T-helper 17 cell (primary cell): ENCODE data around the gene KIF25. TPM values are rescaled to one million over a fixed set of nuclear protein-coding genes. Genes with fewer than 3 reads are reported as not detected.

ENCODE experiments used
- ATAC-seq: fragments of 150-1000 bp; cut with Tn5 transposase; 2 replicates; pipeline ENCODE4 v1.10.0; 2021; ENCODE audit warnings: mild to moderate bottlenecking, moderate library complexity
- DNase-seq, 3 donors: peaks; one replicate each; pipeline versions ENCODE4 v3.0.0 to v3.0.0-alpha.2; 2020 to 2021
- H3K9me3 ChIP-seq: one replicate; pipeline ENCODE4 v1.7.0; 2013; ENCODE audit warnings: low read length, mild to moderate bottlenecking; ENCODE audit not compliant: control insufficient read depth, poor library complexity, severe bottlenecking
- H3K27ac Mint-ChIP-seq: one replicate; pipeline ENCODE4 v1.8.0; 2022; ENCODE audit warnings: mild to moderate bottlenecking, moderate library complexity, mixed read lengths
- H3K27me3 Mint-ChIP-seq: one replicate; pipeline ENCODE4 v1.8.0; 2022; ENCODE audit warnings: mixed read lengths
- H3K36me3 Mint-ChIP-seq: one replicate; pipeline ENCODE4 v1.8.0; 2022; ENCODE audit warnings: low read depth, mixed read lengths
- H3K4me1 Mint-ChIP-seq: one replicate; pipeline ENCODE4 v1.8.0; 2022; ENCODE audit warnings: mild to moderate bottlenecking, mixed read lengths
- H3K4me3 Mint-ChIP-seq: one replicate; pipeline ENCODE4 v1.8.0; 2022; ENCODE audit warnings: mild to moderate bottlenecking, moderate library complexity, mixed read lengths
- total RNA-seq, 4 donors: library from RNA in 2 of 4; stranded (reverse) in 2 of 4; gene quantifications; one replicate each; pipeline ENCODE4 v1.2.3 and lab custom pipeline; 2022 to 2026

KIF25 gene
- total RNA-seq, 2 donors from 2014 or later, result not detected

GRCh38 chr6:168042426-168043192 lies 45.1 kb downstream of the KIF25 start:
- Mint-ChIP-seq H3K4me3 (no peak overlapping the region), H3K27ac (no peak overlapping the region), H3K27me3 (no peaks in the 10 kb centered on the region), H3K36me3 (no peaks in the 10 kb centered on the region), H3K4me1 (no peaks in the 10 kb centered on the region)
- ATAC-seq, result no peak
- no peak for DNase-seq
- H3K9me3 ChIP-seq, result no peaks in the 10 kb centered on the region

GRCh38 chr6:168043193-168043847 lies 45.8 kb downstream of the KIF25 start:
- H3K9me3 ChIP-seq, result no peaks in the 10 kb centered on the region
- no peaks in the 10 kb centered on the region for H3K4me1 Mint-ChIP-seq
- ATAC-seq, result no peak
- H3K27me3 Mint-ChIP-seq, result no peaks in the 10 kb centered on the region
- no peaks in the 10 kb centered on the region for H3K36me3 Mint-ChIP-seq
- no peak overlapping the region for H3K27ac Mint-ChIP-seq
- no peak overlapping the region for H3K4me3 Mint-ChIP-seq
- DNase-seq, result no peak

DNA sequence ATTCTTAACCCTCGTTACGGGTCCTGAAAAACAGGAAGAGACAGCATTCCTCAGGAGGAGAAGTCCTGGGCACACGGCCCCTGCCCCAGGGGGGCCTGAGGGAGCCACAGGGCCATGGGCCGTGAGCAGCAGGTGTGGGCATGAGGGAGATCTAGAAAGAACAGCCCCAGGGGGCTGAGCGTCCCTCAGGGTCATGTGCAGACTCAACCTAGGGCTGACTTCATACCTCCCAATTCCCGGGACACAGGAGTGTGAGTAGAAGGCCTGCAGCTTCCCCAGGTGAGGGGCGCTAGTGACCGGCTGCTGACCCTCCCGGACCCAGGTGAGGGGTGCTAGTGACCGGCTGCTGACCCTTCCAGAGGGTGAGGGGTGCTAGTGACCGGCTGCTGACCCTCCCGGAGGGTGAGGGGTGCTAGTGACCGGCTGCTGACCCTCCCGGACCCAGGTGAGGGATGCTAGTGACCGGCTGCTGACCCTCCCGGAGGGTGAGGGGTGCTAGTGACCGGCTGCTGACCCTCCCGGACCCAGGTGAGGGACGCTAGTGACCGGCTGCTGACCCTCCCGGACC lies 46.5 kb downstream of the KIF25 start:
- no peak for DNase-seq
- Mint-ChIP-seq H3K4me3 (no peak overlapping the region), H3K36me3 (no peaks in the 10 kb centered on the region), H3K4me1 (no peaks in the 10 kb centered on the region), H3K27ac (no peak overlapping the region), H3K27me3 (no peaks in the 10 kb centered on the region)
- H3K9me3 ChIP-seq, result no peaks in the 10 kb centered on the region
- ATAC-seq, result no peak

- H3K9me3 ChIP-seq, result no peaks in the 10 kb centered on the region
Observed at GRCh38 chr6:168044521-168045130, 47.2 kb downstream of the KIF25 start.

DNA sequence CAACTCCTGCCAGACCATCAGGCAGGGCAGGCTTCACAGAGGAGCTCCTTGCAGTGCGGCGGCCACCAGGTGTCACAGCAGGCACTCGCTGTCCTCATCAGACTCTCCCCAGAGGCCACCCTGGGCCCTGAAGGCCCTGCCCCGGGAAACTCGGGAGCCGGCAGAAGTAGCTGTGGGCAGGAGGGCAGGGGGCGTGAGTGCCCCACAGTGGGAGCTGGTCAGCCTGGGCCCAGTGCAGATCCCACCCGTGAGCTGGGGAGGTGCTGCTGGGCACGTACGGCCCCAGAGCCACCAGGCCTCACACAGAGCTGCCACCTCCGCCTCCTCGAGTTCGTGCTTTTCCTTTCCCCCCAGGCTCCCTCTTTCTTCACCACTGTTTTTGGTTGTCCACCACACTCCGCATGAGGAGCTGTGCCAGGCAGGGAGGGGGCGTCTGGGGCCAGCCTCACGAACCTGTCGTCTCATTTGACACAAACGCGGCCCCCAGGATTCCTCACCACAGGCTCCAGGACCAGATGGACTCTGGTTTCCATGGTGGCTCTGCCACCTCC lies 47.7 kb downstream of the KIF25 start:
- Mint-ChIP-seq H3K36me3 (no peaks in the 10 kb centered on the region), H3K4me3 (no peak overlapping the region), H3K27me3 (no peaks in the 10 kb centered on the region), H3K27ac (no peak overlapping the region), H3K4me1 (no peaks in the 10 kb centered on the region)
- ATAC-seq (no peak), DNase-seq (no peak)
- H3K9me3 ChIP-seq, result no peaks in the 10 kb centered on the region

More at GRCh38 chr6:168044521-168045130, 47.2 kb downstream of the KIF25 start:
- no peak overlapping the region for H3K27ac Mint-ChIP-seq
- no peaks in the 10 kb centered on the region for H3K4me1 Mint-ChIP-seq
- no peaks in the 10 kb centered on the region for H3K27me3 Mint-ChIP-seq
- H3K36me3 Mint-ChIP-seq, result no peaks in the 10 kb centered on the region
- H3K4me3 Mint-ChIP-seq, result no peak overlapping the region
- DNase-seq, result no peak
- no peak for ATAC-seq

DNA sequence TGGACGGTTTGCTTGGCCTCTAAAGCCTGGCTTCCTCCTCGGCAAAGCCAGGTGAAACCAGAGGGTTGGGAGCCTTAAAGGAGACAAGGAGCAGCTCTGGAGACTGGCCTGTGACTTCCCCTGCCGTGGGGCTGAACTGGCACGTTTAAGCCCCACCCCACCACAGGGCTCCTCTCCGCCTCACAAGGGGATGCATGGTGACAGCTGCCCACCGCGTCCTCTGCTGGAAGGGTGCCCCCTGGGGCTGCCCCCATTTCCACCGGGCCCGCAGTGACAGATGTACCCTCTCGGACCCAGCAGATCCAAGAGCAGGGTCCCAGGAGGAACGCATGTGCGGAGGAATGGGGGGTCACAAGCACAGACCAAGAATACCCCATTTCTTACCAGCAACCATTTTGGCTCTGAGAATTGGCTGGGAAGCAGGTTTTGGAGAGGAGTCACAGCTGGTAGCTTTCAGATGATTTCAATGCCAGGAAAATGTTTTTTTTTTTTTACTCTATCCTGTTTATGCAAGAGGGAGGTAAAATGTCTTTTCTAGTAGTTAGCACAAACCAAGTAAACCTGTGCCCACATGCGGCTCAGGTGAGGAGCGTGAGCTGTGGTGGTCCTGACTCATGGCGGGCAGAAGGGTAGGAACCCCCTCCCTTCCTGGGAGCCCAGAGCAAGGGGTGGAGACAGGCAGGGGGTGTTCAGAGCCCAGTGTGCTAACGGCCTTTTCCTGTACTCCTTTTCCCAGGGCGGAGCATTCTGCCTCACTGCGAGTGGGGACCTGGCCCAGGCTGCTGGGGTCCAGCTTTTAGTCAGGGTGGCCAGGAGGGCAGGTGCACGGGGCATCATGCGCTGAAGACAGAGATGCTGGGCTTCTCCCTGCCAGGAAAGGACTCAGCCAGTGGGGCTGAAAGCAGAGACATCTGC lies 48.5 kb downstream of the KIF25 start:
- ATAC-seq, result no peak
- H3K27ac Mint-ChIP-seq, result no peak overlapping the region
- H3K27me3 Mint-ChIP-seq, result no peaks in the 10 kb centered on the region
- no peaks in the 10 kb centered on the region for H3K4me1 Mint-ChIP-seq
- no peaks in the 10 kb centered on the region for H3K36me3 Mint-ChIP-seq
- DNase-seq, result no peak
- H3K4me3 Mint-ChIP-seq, result no peak overlapping the region
- no peaks in the 10 kb centered on the region for H3K9me3 ChIP-seq

DNA sequence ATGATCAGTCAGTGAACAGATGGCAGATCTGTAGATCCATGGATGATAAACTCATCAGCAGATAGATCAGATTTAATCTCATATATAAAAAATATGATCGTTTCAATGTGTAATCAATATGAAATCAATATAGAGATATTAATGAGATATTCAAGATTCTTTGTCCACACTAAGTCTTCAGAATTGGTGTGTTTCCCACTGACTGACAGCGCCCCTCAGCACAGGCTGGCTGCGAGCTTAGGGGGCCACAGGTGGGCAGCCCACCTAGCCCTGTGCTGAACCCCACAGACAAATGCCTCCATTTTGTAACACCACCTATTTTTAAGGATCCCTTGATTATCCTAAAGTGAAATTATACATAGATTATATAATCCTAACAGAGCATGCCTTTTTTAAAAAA lies 49.2 kb downstream of the KIF25 start:
- no peak for DNase-seq
- ATAC-seq, result no peak
- no peaks in the 10 kb centered on the region for H3K27me3 Mint-ChIP-seq
- no peak overlapping the region for H3K27ac Mint-ChIP-seq
- no peaks in the 10 kb centered on the region for H3K9me3 ChIP-seq
- no peaks in the 10 kb centered on the region for H3K36me3 Mint-ChIP-seq
- no peaks in the 10 kb centered on the region for H3K4me1 Mint-ChIP-seq
- no peak overlapping the region for H3K4me3 Mint-ChIP-seq

- no peaks in the 10 kb centered on the region for H3K4me1 Mint-ChIP-seq
- H3K9me3 ChIP-seq, result no peaks in the 10 kb centered on the region
- H3K4me3 Mint-ChIP-seq, result no peak overlapping the region
- H3K27ac Mint-ChIP-seq, result no peak overlapping the region
- ATAC-seq (no peak), DNase-seq (no peak)
- no peaks in the 10 kb centered on the region for H3K36me3 Mint-ChIP-seq
- no peaks in the 10 kb centered on the region for H3K27me3 Mint-ChIP-seq
Observed at GRCh38 chr6:168047841-168048723, 50.6 kb downstream of the KIF25 start.

DNA sequence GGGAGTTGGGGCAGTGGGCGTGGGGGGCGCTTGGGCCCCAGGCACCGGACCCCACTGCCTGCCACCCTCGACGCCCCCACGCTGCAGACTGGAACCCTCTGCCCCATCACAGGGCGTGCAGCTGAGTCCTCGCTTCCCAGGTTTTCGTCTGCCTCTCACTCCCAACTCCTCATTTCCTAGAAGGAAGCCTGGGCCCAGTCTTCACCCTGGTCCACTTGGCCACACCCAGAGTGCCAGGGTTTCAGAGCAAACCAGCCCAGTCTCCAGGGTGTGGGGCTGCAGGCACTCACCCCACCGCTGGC lies 51.2 kb downstream of the KIF25 start:
- no peaks in the 10 kb centered on the region for H3K27me3 Mint-ChIP-seq
- H3K36me3 Mint-ChIP-seq, result no peaks in the 10 kb centered on the region
- no peaks in the 10 kb centered on the region for H3K4me1 Mint-ChIP-seq
- ATAC-seq (no peak), DNase-seq (no peak)
- H3K9me3 ChIP-seq, result no peaks in the 10 kb centered on the region
- no peak overlapping the region for H3K4me3 Mint-ChIP-seq
- H3K27ac Mint-ChIP-seq, result no peak overlapping the region

- Mint-ChIP-seq H3K27ac (no peak overlapping the region), H3K36me3 (no peaks in the 10 kb centered on the region), H3K4me1 (no peaks in the 10 kb centered on the region), H3K4me3 (no peak overlapping the region), H3K27me3 (no peaks in the 10 kb centered on the region)
- DNase-seq (no peak), ATAC-seq (no peak)
- H3K9me3 ChIP-seq, result no peaks in the 10 kb centered on the region
Observed at GRCh38 chr6:168049277-168049676, 51.8 kb downstream of the KIF25 start.

- Mint-ChIP-seq H3K4me3 (no peak overlapping the region), H3K4me1 (no peaks in the 10 kb centered on the region), H3K27me3 (no peaks in the 10 kb centered on the region), H3K27ac (no peak overlapping the region), H3K36me3 (no peaks in the 10 kb centered on the region)
- ATAC-seq (no peak), DNase-seq (no peak)
- H3K9me3 ChIP-seq, result no peaks in the 10 kb centered on the region
Observed at GRCh38 chr6:168049706-168050224, 52.3 kb downstream of the KIF25 start.
